HUES64 (cell line): ENCODE data around the gene CLSTN2.

ENCODE experiments used
- H3K27ac ChIP-seq: 2 replicates; pipeline ENCODE4 v1.7.0; 2013; ENCODE audit warnings: low read depth, low read length, inconsistent platforms
- H3K27me3 ChIP-seq: 2 replicates; pipeline ENCODE4 v1.6.1; 2013; ENCODE audit warnings: mild to moderate bottlenecking, low read length; ENCODE audit not compliant: insufficient read depth
- H3K36me3 ChIP-seq: 2 replicates; pipeline ENCODE4 v1.6.1; 2013; ENCODE audit warnings: mild to moderate bottlenecking, low read length; ENCODE audit not compliant: insufficient read depth
- H3K4me1 ChIP-seq: 2 replicates; pipeline ENCODE4 v1.6.1; 2013; ENCODE audit warnings: mild to moderate bottlenecking, low read length, moderate library complexity; ENCODE audit not compliant: insufficient read depth
- H3K4me3 ChIP-seq: 2 replicates; pipeline ENCODE4 v1.5.1; 2013; ENCODE audit warnings: mild to moderate bottlenecking, low read length, moderate library complexity
- H3K9ac ChIP-seq: 2 replicates; pipeline ENCODE4 v1.6.1; 2013; ENCODE audit warnings: mild to moderate bottlenecking, low read depth, low read length
- H3K9me3 ChIP-seq: 2 replicates; pipeline ENCODE4 v1.6.1; 2013; ENCODE audit warnings: low read depth, low read length; ENCODE audit not compliant: insufficient read depth
- WGBS: fragments of 150-250, 120-280 bp; methylation state at CpG from one replicate; pipeline ENCODE4 v1.1.7; 2013; ENCODE audit warnings: missing lambda C conversion rate; 5-methylcytosine and 5-hydroxymethylcytosine counted together

The CLSTN2 gene

DNA sequence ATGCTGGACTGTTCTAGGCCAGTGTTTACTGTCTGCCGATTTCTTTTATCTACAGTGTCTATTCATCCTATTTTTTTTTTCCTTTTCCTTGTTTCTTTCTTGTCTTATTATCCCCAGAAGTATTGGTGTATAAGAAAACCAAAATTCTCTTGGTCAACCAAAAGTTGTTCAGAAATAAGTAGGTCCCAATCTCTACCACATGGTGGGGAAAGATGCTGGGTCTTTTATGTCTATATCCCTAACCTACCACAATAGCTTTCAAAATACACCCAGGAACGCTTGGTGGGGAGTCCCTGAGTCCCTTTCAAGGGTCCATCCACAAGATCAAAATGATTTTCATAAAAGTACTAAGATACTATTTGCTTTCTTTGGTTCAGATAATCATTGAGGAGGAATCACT, 225.6 kb downstream of the CLSTN2 start:
- H3K36me3 ChIP-seq, result no peaks in the 10 kb centered on the region
- WGBS, result 84% methylated on average over 2 of the region's 2 CpGs
- no peaks in the 10 kb centered on the region for H3K4me1 ChIP-seq
- H3K27me3 ChIP-seq, result no peaks in the 10 kb centered on the region
- H3K27ac ChIP-seq, result no peak overlapping the region
- H3K4me3 ChIP-seq, result no peak overlapping the region
- no peaks in the 10 kb centered on the region for H3K9me3 ChIP-seq
- H3K9ac ChIP-seq, result no peak overlapping the region

DNA sequence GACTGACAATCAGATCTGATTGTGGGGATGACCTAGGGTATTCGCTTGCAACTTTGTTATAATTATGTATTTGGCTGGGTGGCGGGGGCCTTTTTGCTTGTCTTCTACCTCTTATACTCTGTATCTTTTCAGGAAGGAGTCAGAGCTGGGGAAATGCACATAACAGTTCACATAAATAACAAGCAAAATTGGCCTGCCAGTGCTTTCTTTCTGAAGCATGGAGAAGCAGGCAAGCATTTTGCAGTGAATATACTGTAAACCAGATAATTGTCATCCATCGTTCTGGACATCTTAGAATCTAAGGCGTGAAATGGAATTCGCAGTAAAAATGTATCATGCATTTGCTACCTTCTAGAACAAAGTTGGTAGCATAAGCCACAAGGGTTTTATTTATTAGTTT, 227.6 kb downstream of the CLSTN2 start:
- Histone ChIP-seq H3K4me3 (no peak overlapping the region), H3K4me1 (no peaks in the 10 kb centered on the region), H3K9me3 (no peaks in the 10 kb centered on the region), H3K36me3 (no peaks in the 10 kb centered on the region), H3K9ac (no peak overlapping the region), H3K27ac (no peak overlapping the region), H3K27me3 (no peaks in the 10 kb centered on the region)
- 94% methylated on average over 4 of the region's 5 CpGs for WGBS

- H3K4me1 ChIP-seq, result no peaks in the 10 kb centered on the region
- no peak overlapping the region for H3K27ac ChIP-seq
- H3K9ac ChIP-seq, result no peak overlapping the region
Measured at GRCh38 chr3:140163159-140163763, 228.3 kb downstream of the CLSTN2 start.

DNA sequence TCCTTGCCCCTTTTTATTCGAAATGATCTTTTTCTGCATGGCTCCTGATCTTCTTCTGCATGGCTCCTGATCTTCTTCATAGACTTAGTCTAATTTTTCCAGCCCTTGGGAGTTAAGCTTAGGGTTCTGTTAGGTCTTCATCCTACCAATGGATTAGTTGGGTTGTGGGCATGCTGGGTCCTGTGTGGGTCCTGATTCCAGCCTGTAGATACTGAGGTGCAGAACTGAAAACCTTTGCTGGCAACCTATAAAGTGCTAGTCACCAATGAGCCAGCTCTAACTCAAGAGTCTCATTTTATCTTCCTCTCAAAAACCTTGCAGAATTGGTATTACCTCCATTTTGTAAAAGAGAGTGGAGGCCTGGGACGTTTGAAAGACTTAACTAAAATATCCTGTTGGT, 229.2 kb downstream of the CLSTN2 start:
- H3K9ac ChIP-seq, result no peak overlapping the region
- H3K27ac ChIP-seq, result no peak overlapping the region
- H3K9me3 ChIP-seq, result no peaks in the 10 kb centered on the region
- no peaks in the 10 kb centered on the region for H3K36me3 ChIP-seq
- H3K4me1 ChIP-seq, result no peaks in the 10 kb centered on the region
- 94% methylated on average over 1 of the region's 2 CpGs for WGBS
- H3K4me3 ChIP-seq, result no peak overlapping the region
- no peaks in the 10 kb centered on the region for H3K27me3 ChIP-seq

More at GRCh38 chr3:140163159-140163763, 228.3 kb downstream of the CLSTN2 start:
- H3K36me3 ChIP-seq, result no peaks in the 10 kb centered on the region
- H3K4me3 ChIP-seq, result no peak overlapping the region
- 93% methylated on average over 2 of the region's 2 CpGs for WGBS
- no peaks in the 10 kb centered on the region for H3K9me3 ChIP-seq
- no peaks in the 10 kb centered on the region for H3K27me3 ChIP-seq

GRCh38 chr3:140164922-140165590, 230.1 kb downstream of the CLSTN2 start:
- H3K27ac ChIP-seq, result no peak overlapping the region
- WGBS, result 90% methylated on average over 7 of the region's 7 CpGs

GRCh38 chr3:140165781-140166180, 230.8 kb downstream of the CLSTN2 start:
- Histone ChIP-seq H3K4me3 (no peak overlapping the region), H3K9me3 (0 out of 2 replicates have a peak, but pooled peaks cover 5% of the 10 kb centered on the region), H3K36me3 (no peaks in the 10 kb centered on the region), H3K9ac (no peak overlapping the region), H3K4me1 (no peaks in the 10 kb centered on the region), H3K27me3 (no peaks in the 10 kb centered on the region), H3K27ac (no peak overlapping the region)

More at GRCh38 chr3:140164922-140165590, 230.1 kb downstream of the CLSTN2 start:
- no peak overlapping the region for H3K9ac ChIP-seq
- H3K27me3 ChIP-seq, result no peaks in the 10 kb centered on the region
- H3K9me3 ChIP-seq, result 0 out of 2 replicates have a peak, but pooled peaks cover 5% of the 10 kb centered on the region
- no peaks in the 10 kb centered on the region for H3K36me3 ChIP-seq
- H3K4me3 ChIP-seq, result no peak overlapping the region
- no peaks in the 10 kb centered on the region for H3K4me1 ChIP-seq

DNA sequence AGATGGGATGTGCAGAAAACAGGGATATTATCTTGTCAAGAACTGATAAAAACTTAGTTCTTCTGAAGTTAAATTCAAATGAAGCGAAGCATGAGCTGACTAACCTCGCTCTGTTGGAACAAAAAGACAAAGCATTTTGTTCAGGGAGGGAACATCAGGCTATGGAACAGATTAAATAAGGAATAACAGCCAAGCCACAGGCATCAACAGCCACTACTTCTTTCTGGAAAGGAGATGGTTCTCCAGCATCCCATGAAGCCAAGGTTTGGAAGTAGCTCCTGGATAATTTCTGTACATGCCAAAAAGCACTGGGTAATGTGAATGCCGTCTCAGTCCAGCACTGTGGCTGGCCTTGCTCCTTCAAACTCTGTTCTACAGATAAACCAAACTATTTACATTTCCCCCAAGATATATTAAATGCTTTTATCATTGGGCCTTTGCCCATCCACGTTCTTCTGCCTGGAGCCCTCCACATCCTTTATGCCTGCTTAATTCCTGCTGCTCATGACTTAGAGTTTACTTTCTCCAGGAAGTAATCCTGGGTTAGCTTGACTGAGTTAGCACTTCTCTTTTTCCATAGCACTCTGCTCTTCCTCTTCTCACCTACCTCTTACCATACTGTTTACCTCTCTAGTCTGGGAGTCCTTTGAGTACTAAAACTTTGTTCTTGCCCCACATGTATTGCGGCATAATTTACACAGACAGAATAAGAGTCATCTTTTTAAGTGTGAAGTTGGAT, 232.0 kb downstream of the CLSTN2 start:
- Histone ChIP-seq H3K9me3 (0 out of 2 replicates have a peak, but pooled peaks cover 5% of the 10 kb centered on the region), H3K27me3 (no peaks in the 10 kb centered on the region), H3K36me3 (no peaks in the 10 kb centered on the region), H3K4me3 (no peak overlapping the region), H3K4me1 (no peaks in the 10 kb centered on the region), H3K27ac (no peak overlapping the region), H3K9ac (no peak overlapping the region)
- 92% methylated on average over 3 of the region's 5 CpGs for WGBS

DNA sequence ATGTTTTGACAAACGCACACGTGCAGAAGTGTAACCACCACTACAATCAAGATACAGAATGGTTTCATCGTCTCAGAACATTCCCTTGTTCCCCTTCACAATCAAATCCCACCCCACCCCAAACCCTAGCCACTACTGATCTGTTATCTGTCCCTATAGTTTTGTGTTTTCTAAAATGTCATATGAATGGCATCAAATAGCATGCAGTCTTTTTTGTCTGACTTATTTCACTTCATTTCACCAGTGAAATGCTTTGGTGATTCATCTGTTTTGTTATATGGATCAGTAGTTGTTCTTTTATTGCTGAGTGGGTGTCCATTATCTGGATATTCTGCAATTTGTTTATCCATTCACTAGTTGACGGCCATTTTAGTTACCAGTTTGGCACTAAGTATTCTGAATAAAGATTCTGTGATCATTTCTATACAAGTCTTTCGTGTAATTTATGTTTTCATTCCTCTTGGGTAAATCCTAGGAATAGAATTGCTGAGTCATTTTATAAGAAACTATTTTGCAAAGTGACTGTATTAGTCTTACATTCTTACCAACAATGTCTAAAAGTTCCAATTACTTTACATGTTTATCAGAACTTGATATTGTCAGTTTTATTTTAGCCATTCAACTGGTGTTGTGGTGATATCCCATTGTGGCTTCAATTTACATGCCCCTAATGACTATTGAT, 232.8 kb downstream of the CLSTN2 start:
- no peak overlapping the region for H3K9ac ChIP-seq
- no peaks in the 10 kb centered on the region for H3K4me1 ChIP-seq
- WGBS, result 88% methylated on average over 5 of the region's 5 CpGs
- no peaks in the 10 kb centered on the region for H3K27me3 ChIP-seq
- H3K9me3 ChIP-seq, result 0 out of 2 replicates have a peak, but pooled peaks cover 5% of the 10 kb centered on the region
- no peak overlapping the region for H3K4me3 ChIP-seq
- no peak overlapping the region for H3K27ac ChIP-seq
- no peaks in the 10 kb centered on the region for H3K36me3 ChIP-seq

DNA sequence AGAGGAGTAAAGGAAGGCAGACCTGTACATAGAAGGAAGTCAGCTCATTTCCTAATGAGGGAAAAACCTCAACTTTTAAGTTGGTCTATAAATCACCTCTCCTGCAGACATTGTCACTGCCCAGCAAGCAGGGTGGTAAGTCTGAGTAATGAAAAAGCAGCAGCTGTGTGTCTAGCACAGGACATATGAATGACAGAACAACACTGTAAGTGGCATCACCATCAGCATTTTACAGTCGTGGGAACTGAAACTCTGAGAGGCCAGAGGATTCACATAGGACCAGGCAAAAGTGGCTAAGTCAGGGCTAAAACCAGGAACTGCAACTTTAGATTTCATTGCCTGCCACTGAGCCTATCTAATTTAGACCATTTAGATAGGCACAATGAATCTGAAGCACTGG, 235.6 kb downstream of the CLSTN2 start:
- H3K9me3 ChIP-seq, result 0 out of 2 replicates have a peak, but pooled peaks cover 5% of the 10 kb centered on the region
- WGBS, result 90% methylated on average over 1 of the region's 1 CpG
- no peak overlapping the region for H3K4me3 ChIP-seq
- H3K27me3 ChIP-seq, result no peaks in the 10 kb centered on the region
- H3K9ac ChIP-seq, result no peak overlapping the region
- no peaks in the 10 kb centered on the region for H3K36me3 ChIP-seq
- no peaks in the 10 kb centered on the region for H3K4me1 ChIP-seq
- no peak overlapping the region for H3K27ac ChIP-seq

- no peaks in the 10 kb centered on the region for H3K36me3 ChIP-seq
- H3K4me3 ChIP-seq, result no peak overlapping the region
- no peaks in the 10 kb centered on the region for H3K9me3 ChIP-seq
- H3K4me1 ChIP-seq, result no peaks in the 10 kb centered on the region
- H3K27ac ChIP-seq, result no peak overlapping the region
- H3K9ac ChIP-seq, result no peak overlapping the region
- 98% methylated on average over 4 of the region's 4 CpGs for WGBS
- H3K27me3 ChIP-seq, result no peaks in the 10 kb centered on the region
Measured at GRCh38 chr3:140176526-140176925, 241.5 kb downstream of the CLSTN2 start.

- Histone ChIP-seq H3K9ac (no peak overlapping the region), H3K27ac (no peak overlapping the region), H3K27me3 (no peaks in the 10 kb centered on the region), H3K4me1 (no peaks in the 10 kb centered on the region), H3K36me3 (no peaks in the 10 kb centered on the region), H3K9me3 (no peaks in the 10 kb centered on the region), H3K4me3 (no peak overlapping the region)
- WGBS, result 90% methylated on average over 3 of the region's 3 CpGs
Measured at GRCh38 chr3:140177943-140178342, 243.0 kb downstream of the CLSTN2 start.
